Measurements from ENCODE around the gene KRT71. TPM values are rescaled to one million over a fixed set of nuclear protein-coding genes. Genes with fewer than 3 reads are reported as not detected.

The KRT71 gene
- total RNA-seq, 1 experiment from 2014 or later = not detected

GRCh38 chr12:52582971-52583456 is 30.1 kb upstream of the KRT71 start:
- Histone ChIP-seq H3K27ac (ENCODE audit: low read depth, low read length) (no peak overlapping the region), H3K9me3 (ENCODE audit: control insufficient read depth in 1 of 2, insufficient read depth in 1 of 2, low read depth in 1 of 2, low read length in 2 of 2) (no peaks in the 10 kb centered on the region), H3K36me3 (ENCODE audit: control insufficient read depth in 1 of 2, insufficient read depth in 2 of 2, low read length in 2 of 2) (no peaks in the 10 kb centered on the region), H3K27me3 (ENCODE audit: insufficient read depth, low read length) (no peaks in the 10 kb centered on the region), H3K9me2 (ENCODE audit: insufficient read depth) (no peaks in the 10 kb centered on the region), H4K20me1 (ENCODE audit: insufficient read depth) (no peaks in the 10 kb centered on the region), H3K79me2 (ENCODE audit: insufficient read depth, low read length) (no peaks in the 10 kb centered on the region), H3K9ac (ENCODE audit: low read length) (no peak overlapping the region), H3K4me1 (ENCODE audit: control insufficient read depth in 1 of 2, insufficient read depth in 2 of 2, low read length in 2 of 2) (peaks cover 0 to 40% of the 10 kb centered on the region in 2 experiments; a peak in 3 of 4 replicates), H3K4me2 (ENCODE audit: low read length) (peak overlapping the region; percentile 29; the same call in 1 of the 2 replicates), H3K4me3 (replicated peaks in 1 of 2; ENCODE audit: low read depth in 1 of 2, low read length in 2 of 2) (no peak overlapping the region), H2AFZ (ENCODE audit: low read depth, low read length, poor library complexity, severe bottlenecking) (no peak overlapping the region)
- no TSS peak for BruUV-seq (replicated peaks)
- intact Hi-C loops (cut with micrococcal nuclease) = loop anchor here (1.0 to 5.0 kb wide), 7 partner anchors 191 to 440 kb away; no protein-coding TSS in a partner anchor
- ATAC-seq (peak; percentile 96), DNase-seq (ENCODE audit: low read depth, low spot score) (peak; percentile 36)
- ChIA-PET POLR2A (no interaction called here), RAD21 (ENCODE audit: low non-redundant PET in 1 of 2, low total read pairs in 2 of 2, uncharacterized antibody in 2 of 2, unreplicated experiment in 2 of 2) (interaction anchor here (2.0 to 2.5 kb wide), 3 partner anchors 288 to 297 kb away, joined by 5 to 7 read pairs (median 7); no protein-coding TSS in a partner anchor), CTCF (interaction anchor here (0.9 to 4.6 kb wide), 8 partner anchors 9 to 397 kb away, joined by 3 to 29 read pairs (median 11); no protein-coding TSS in a partner anchor)
- TF ChIP-seq RAD21 (IDR thresholded peaks at IDR 0.05; ENCODE audit: low read depth) (peak; percentile 93), SRF (IDR thresholded peaks at IDR 0.05; ENCODE audit: low read depth) (no peak), SIN3A (IDR thresholded peaks at IDR 0.05; ENCODE audit: low read depth) (no peak), YY1 (IDR thresholded peaks at IDR 0.05; ENCODE audit: extremely low read depth, insufficient replicate concordance, low read depth, low read length) (no peak), CTCF (IDR thresholded peaks at IDR 0.05 in 2 of 3, conservative IDR thresholded peaks at IDR 0.05 in 1 of 3; ENCODE audit: borderline replicate concordance in 1 of 3, insufficient read depth in 1 of 3, low read depth in 2 of 3, low read length in 2 of 3) (peak; percentile 73 to 95 (median 79))

GRCh38 chr12:52582486-52582885 is 29.5 kb upstream of the KRT71 start:
- no peaks in the 10 kb centered on the region for H3K9me3 ChIP-seq (ENCODE audit: control insufficient read depth in 1 of 2, insufficient read depth in 1 of 2, low read depth in 1 of 2, low read length in 2 of 2)
- H3K79me2 ChIP-seq (ENCODE audit: insufficient read depth, low read length) = no peaks in the 10 kb centered on the region
- no TSS peak for BruUV-seq (replicated peaks)
- H3K4me3 ChIP-seq (replicated peaks in 1 of 2; ENCODE audit: low read depth in 1 of 2, low read length in 2 of 2) = no peak overlapping the region
- H3K27ac ChIP-seq (ENCODE audit: low read depth, low read length) = no peak overlapping the region
- peaks cover 0 to 40% of the 10 kb centered on the region in 2 experiments; a peak in 3 of 4 replicates for H3K4me1 ChIP-seq (ENCODE audit: control insufficient read depth in 1 of 2, insufficient read depth in 2 of 2, low read length in 2 of 2)
- ChIA-PET CTCF (interaction anchor here (0.9 to 4.6 kb wide), 6 partner anchors 10 to 297 kb away, joined by 3 to 29 read pairs (median 18); no protein-coding TSS in a partner anchor), POLR2A (no interaction called here), RAD21 (ENCODE audit: low non-redundant PET in 1 of 2, low total read pairs in 2 of 2, uncharacterized antibody in 2 of 2, unreplicated experiment in 2 of 2) (interaction anchor here (1.0 to 2.5 kb wide), 4 partner anchors 9 to 298 kb away, joined by 3 to 7 read pairs (median 6); partner anchors contain the start of gene KRT74 (in 1 of the 2))
- H3K27me3 ChIP-seq (ENCODE audit: insufficient read depth, low read length) = no peaks in the 10 kb centered on the region
- no peaks in the 10 kb centered on the region for H3K9me2 ChIP-seq (ENCODE audit: insufficient read depth)
- no peak overlapping the region for H3K9ac ChIP-seq (ENCODE audit: low read length)
- no peaks in the 10 kb centered on the region for H4K20me1 ChIP-seq (ENCODE audit: insufficient read depth)
- ATAC-seq = peak; percentile 33
- intact Hi-C loops (cut with micrococcal nuclease) = loop anchor here (2.0 to 5.0 kb wide), 4 partner anchors 190 to 440 kb away; no protein-coding TSS in a partner anchor
- H3K36me3 ChIP-seq (ENCODE audit: control insufficient read depth in 1 of 2, insufficient read depth in 2 of 2, low read length in 2 of 2) = no peaks in the 10 kb centered on the region
- no peak for DNase-seq (ENCODE audit: low read depth, low spot score)
- peak overlapping the region; percentile 29; the same call in 1 of the 2 replicates for H3K4me2 ChIP-seq (ENCODE audit: low read length)
- H2AFZ ChIP-seq (ENCODE audit: low read depth, low read length, poor library complexity, severe bottlenecking) = no peak overlapping the region
- TF ChIP-seq SIN3A (IDR thresholded peaks at IDR 0.05; ENCODE audit: low read depth) (no peak), RAD21 (IDR thresholded peaks at IDR 0.05; ENCODE audit: low read depth) (no peak), TCF7L2 (IDR thresholded peaks at IDR 0.05; ENCODE audit: borderline replicate concordance, extremely low read depth, insufficient read depth, insufficient read length) (no peak), REST (IDR thresholded peaks at IDR 0.05; ENCODE audit: low read depth) (no peak), CEBPB (IDR thresholded peaks at IDR 0.05; ENCODE audit: low read depth) (no peak), ATF3 (IDR thresholded peaks at IDR 0.05) (no peak), EGR1 (IDR thresholded peaks at IDR 0.05; ENCODE audit: low read depth) (no peak), ELF1 (IDR thresholded peaks at IDR 0.05; ENCODE audit: borderline replicate concordance, low read depth) (no peak), FOSL1 (IDR thresholded peaks at IDR 0.05; ENCODE audit: low read depth) (no peak), EZH2 (IDR thresholded peaks at IDR 0.05) (no peak), SP1 (IDR thresholded peaks at IDR 0.05; ENCODE audit: low read depth) (no peak)
